Stimulated activated CD4-positive, alpha-beta T cell treated with anti-CD3 and anti-CD28 coated beads, Interleukin-4, amount 100 ng/mL, for 4 hours (primary cell): ENCODE data around the gene NTSR1.

Source experiments
- DNase-seq, 2 experiments: peaks; one replicate each; pipeline ENCODE4 v3.0.0-alpha.2; 2020

NTSR1 gene

DNA sequence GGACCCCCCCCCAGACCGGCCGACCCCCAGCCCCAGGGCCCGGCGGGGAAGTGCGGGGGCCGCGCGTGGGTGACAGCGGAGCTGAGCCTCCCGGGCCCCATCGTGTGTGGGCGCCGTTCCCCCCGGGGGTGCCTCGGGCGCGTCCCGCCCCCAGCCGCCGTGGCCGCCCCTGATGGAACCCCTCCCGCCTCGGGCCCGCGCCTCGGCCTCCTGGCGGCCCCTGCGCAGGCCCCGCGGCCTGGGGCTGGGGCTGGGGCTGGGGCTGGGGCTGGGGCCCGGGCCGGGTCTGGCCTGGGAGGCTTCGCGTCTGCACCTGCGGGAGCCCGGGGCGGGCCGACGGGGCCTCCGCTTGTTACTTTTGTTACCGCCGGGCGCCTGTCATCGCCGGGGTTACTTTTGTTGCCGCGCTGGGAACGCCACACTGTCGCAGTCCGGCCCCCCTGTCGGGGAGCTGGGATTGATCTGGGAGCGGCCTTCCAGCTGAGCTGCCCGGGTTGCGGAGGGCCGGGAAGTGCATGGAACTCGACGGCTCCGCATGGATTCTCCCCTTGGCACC is 96.6 kb downstream of the NTSR1 start:
- DNase-seq, result peak; percentile 51 to 75

DNA sequence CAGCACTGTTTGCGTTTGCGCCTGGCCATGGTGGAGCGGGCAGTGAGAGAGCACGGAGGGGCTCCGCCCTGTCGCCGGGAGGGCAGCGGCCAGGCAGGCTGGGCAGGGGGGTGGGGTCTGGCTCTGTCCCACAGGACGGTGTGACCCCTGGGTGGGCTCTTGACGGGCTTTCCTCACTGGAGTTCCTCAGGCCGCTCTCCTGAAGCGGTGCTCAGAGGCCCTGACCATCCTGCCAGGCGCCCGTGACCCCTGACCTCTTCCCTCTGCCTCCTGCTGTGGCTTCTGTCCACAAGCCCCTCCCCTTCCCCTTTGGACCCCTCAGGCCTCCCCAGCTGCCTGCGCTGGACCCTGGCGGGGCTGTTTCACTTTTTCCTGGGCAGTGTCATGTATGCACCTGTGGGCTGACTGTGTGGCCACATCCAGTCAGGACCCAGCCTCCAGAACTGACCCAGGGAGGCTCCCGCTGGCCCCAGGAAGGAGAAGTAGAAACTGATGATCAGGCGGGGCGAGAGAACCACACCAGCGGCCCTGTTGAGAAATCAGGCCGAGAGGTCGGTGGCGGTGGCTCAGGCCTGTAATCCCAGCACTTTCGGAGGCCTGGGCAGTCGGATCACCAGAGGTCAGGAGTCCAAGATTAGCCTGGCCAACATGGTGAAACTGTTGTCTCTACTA is 97.2 kb downstream of the NTSR1 start:
- no peak for DNase-seq

DNA sequence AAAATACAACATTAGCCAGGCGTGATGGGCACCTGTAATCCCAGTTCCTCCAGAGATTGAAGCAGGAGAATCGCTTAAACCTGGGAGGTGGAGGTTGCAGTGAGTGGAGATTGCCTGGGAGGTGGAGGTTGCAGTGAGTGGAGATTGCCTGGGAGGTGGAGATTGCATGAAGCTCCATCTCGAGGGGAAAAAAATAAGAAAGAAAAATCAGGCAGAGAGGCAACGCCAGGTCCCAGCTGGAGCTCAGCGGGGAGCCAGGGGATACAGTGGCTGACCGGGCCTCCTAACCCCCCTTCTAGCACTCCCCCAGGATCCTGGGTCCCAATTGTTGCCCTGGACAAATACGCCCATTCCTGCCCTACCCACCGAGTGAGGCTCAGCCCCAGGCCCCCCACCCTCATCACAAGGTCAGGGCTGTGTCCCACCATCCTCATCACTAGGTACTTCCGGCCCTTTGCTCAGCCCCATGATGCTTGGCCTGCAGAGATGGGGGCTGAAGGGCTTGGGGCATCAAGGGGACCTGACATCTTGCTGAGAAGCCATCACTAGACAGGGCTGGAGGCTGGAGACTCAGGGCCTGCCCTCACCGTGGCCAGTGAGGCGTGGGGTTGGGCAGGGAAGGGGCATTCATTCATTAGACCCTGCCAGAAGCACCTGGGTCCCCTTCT is 97.9 kb downstream of the NTSR1 start:
- no peak for DNase-seq

DNA sequence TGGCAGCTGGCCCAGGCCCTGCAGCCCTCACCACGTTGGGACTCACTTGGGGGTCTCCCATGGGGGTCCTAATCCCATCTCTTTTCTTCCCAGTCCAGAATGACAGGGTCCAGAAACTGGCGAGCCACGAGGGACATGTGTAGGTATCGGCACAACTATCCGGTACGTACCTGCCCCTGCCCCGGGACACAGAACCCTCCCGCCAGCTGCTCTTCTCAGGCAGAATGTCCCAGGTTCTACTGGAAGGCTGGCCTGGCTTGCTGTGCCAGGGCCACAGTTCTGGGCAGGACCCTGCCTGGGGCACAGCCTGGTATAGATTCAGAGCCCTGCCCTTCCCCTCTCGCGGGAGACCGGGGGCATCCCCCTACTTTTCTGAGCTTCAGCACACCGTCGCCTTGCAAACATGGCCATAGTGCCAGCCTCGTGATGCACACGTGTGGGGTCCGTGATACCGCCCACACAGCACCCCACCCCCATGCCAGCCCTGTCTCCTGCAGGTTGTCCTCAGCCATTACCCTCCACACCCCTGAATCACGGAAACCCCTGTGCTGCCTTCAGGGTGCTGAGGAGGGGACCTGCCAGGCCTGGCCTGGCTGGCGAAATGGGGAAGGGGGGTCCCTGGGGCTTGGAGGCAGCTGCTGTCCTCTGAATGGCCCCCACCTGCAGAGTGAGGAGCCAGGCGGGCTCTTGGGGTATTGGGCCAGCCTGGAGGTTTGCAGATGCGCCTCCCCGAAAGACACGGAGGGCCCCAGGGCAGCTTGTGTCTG is 99.0 kb downstream of the NTSR1 start:
- DNase-seq, result no peak

DNA sequence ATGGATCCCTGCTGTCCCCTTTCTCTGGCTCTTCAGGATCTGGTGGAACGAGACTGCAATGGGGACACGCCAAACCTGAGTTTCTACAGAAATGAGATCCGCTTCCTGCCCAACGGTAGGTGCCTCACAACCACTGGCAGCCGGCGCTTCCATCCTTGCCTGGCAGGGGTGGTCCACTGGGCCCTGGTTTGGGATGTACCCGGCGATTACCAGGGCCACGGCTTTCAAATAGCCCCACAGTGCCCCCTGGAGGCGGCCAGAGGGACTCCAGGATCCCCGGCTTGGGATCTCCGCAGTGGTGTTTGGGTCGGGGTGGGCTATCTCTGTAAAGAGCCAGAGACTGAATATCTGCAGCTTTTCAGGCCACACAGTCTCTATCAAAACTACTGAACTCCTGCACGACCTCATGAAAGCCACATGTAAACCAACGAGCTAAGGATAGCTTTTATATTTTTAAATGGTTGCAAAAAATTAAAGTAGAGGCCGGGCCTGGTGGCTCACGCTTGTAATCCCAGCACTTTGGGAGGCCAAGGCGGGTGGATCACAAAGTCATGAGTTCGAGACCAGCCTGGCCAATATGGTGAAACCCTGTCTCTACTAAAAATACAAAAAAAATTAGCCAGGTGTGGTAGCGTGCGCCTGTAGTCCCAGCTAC is 99.7 kb downstream of the NTSR1 start:
- DNase-seq, result peak; percentile 58 to 76

DNA sequence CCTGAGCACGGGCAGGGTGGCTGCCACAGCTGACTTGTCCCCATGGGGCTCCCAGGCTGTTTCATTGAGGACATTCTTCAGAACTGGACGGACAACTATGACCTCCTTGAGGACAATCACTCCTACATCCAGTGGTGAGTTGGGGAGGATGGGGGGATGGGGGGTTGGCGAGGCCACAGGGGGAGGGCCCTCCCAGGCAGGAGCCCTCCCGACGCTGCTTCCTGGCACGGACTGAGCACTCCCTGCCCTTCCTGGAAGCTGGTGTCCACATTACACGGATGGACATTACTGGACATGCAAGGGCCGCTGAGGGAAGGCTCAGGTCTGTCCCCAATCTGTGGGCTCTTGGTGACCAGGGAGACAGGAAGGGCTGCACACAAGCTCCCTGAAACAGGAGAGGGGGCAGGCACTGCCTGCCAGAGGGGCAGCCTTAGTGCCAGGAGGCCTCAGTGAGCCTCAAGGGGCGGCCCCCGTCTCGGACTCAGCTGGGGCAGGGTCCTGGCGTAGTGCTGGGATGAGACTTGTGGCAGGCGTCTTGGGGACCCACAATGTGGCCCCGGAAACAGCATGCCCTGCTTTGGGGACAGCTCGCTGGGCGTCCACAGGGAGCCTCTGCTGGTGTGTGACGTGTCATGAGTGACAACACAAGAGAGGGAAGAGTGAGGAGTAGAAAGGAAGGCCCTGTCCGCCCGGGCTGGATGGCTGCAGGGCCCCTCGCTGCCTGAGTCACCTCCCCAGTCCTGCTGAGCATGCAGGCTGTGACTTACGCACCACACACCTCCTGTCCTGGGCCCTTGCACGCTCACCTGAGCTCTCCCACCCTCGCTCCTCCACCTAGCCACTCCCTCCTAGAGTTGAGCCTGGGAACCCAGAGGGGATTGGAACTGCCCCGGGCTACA is 101.1 kb downstream of the NTSR1 start:
- no peak for DNase-seq

DNA sequence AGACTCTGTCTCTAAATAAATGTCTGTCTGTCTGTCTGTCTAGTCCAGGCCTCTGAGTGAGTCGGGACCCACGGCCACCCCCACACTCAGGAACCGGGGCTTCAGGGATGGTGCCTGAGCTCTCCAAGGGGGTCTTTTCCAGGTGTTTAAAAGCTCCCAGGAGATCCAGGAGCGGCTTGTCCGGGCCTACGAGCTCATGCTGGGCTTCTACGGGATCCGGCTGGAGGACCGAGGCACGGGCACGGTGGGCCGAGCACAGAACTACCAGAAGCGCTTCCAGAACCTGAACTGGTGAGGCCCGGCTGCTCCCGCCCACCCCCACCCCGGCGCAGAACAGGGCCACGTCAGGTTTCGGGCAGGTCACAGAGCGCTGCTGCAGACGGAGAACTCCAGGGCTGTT is 102.7 kb downstream of the NTSR1 start:
- DNase-seq, result no peak

DNA sequence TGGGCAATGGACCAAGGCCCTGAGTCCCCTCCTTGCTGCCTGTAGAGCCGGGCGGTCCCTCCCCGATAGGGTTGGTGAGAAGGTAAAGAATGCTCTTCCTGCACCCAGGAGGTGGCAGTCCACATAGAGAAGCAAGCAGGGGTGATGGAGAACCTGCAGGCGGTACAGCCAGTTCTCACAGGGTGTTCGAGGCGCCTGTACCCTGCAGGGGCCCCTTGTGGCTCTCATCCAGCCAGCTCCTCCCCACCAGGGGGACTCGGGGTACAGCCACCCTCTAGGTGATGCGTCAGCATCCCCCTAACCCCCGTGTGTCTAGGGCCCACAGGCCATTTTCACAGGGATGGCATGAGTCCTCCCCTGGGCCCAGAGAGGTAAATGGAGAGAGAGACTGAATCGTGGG is 103.1 kb downstream of the NTSR1 start:
- no peak for DNase-seq
